WTC11 (cell line): ENCODE measurements around the gene MAGEB10. TPM values are rescaled to one million over a fixed set of nuclear protein-coding genes. Genes with fewer than 3 reads are reported as not detected.

Source experiments
- ATAC-seq: fragments of 200-7000 bp; cut with Tn5 transposase; 2 replicates; pipeline ENCODE4 v1.10.0; 2021; ENCODE audit warnings: mild to moderate bottlenecking, moderate library complexity
- CTCF ChIA-PET: fragments of 300-600 bp; sonication (Branson Sonifier 250); formaldehyde crosslinking; loops from one replicate; lab custom pipeline; 2021; ENCODE audit warnings: antibody characterized with exemption; lab: Charles Lee
- POLR2A ChIA-PET: fragments of 350-600 bp; sonication (Branson Sonifier 250); formaldehyde crosslinking; loops from one replicate; lab custom pipeline; 2021; ENCODE audit warnings: antibody characterized with exemption; lab: Charles Lee
- DNase-seq: peaks from one replicate; pipeline ENCODE4 v3.0.0; 2021; ENCODE audit warnings: low spot score
- H3K27ac Mint-ChIP-seq: 2 replicates; pipeline ENCODE4 v1.8.0; 2021; ENCODE audit warnings: mixed read lengths
- H3K27me3 Mint-ChIP-seq: 2 replicates; pipeline ENCODE4 v1.8.0; 2021; ENCODE audit warnings: low read depth, mild to moderate bottlenecking, moderate library complexity, mixed read lengths
- H3K36me3 Mint-ChIP-seq: 2 replicates; pipeline ENCODE4 v1.8.0; 2021; ENCODE audit warnings: mixed read lengths
- H3K4me1 Mint-ChIP-seq: 2 replicates; pipeline ENCODE4 v1.8.0; 2022; ENCODE audit warnings: mixed read lengths
- H3K4me3 Mint-ChIP-seq: 2 replicates; pipeline ENCODE4 v1.8.0; 2021; ENCODE audit warnings: mild to moderate bottlenecking, moderate library complexity, mixed read lengths
- H3K9me3 Mint-ChIP-seq: 2 replicates; pipeline ENCODE4 v1.8.0; 2021; ENCODE audit warnings: mixed read lengths
- GABPB1 ChIP-seq: sonication (generic); formaldehyde crosslinking; IDR thresholded peaks from 2 replicates; pipeline ENCODE4 v1.8.1; 2023; ENCODE audit warnings: mild to moderate bottlenecking, missing genetic modification reagents
- JAZF1 ChIP-seq: fragments of 250-450 bp; sonication (Bioruptor Pico); IDR thresholded peaks from 2 replicates; pipeline ENCODE4 v1.9.0; 2021; ENCODE audit warnings: moderate library complexity, mild to moderate bottlenecking, inconsistent platforms
- NFATC4 ChIP-seq: fragments of 250-450 bp; sonication (Bioruptor Pico); IDR thresholded peaks from 2 replicates; pipeline ENCODE4 v1.9.0; 2021; ENCODE audit warnings: mild to moderate bottlenecking
- PRDM15 ChIP-seq: sonication (generic); formaldehyde crosslinking; IDR thresholded peaks from 2 replicates; pipeline ENCODE4 v1.8.0; 2022; ENCODE audit warnings: missing genetic modification reagents
- PRRX2 ChIP-seq: fragments of 250-450 bp; sonication (Bioruptor Pico); IDR thresholded peaks from 2 replicates; pipeline ENCODE4 v1.8.0; 2021; ENCODE audit warnings: mild to moderate bottlenecking
- SMAD4 ChIP-seq: sonication (generic); formaldehyde crosslinking; IDR thresholded peaks from 2 replicates; pipeline ENCODE4 v1.8.0; 2022; ENCODE audit warnings: mild to moderate bottlenecking, missing genetic modification reagents
- SOX15 ChIP-seq: fragments of 250-450 bp; sonication (Bioruptor Pico); IDR thresholded peaks from 2 replicates; pipeline ENCODE4 v1.9.0; 2021; ENCODE audit warnings: mild to moderate bottlenecking
- TEAD1 ChIP-seq: sonication (generic); formaldehyde crosslinking; IDR thresholded peaks from 2 replicates; pipeline ENCODE4 v1.8.0; 2022; ENCODE audit warnings: mild to moderate bottlenecking, missing genetic modification reagents
- ZNF671 ChIP-seq: fragments of 250-450 bp; sonication (Bioruptor Pico); IDR thresholded peaks from 2 replicates; pipeline ENCODE4 v1.8.0; 2021; ENCODE audit warnings: mild to moderate bottlenecking
- total RNA-seq: library from RNA; stranded (reverse); gene quantifications from 3 replicates; pipeline ENCODE4 v1.2.3, GENCODE V29; 2021
- TF ChIP-seq, protein P1 (sequence below): sonication (generic); formaldehyde crosslinking; IDR thresholded peaks from 2 replicates; pipeline ENCODE4 v1.8.1; 2023; ENCODE audit warnings: mild to moderate bottlenecking, missing genetic modification reagents
- TF ChIP-seq, protein P2 (sequence below): sonication (generic); formaldehyde crosslinking; IDR thresholded peaks from 2 replicates; pipeline ENCODE4 v1.8.1; 2023; ENCODE audit warnings: mild to moderate bottlenecking, moderate library complexity, missing genetic modification reagents
- TF ChIP-seq, protein P3 (sequence below): sonication (generic); formaldehyde crosslinking; conservative IDR thresholded peaks from 2 replicates; pipeline ENCODE4 v1.8.1; 2023; ENCODE audit warnings: mild to moderate bottlenecking, low read depth, missing genetic modification reagents, moderate library complexity
- TF ChIP-seq, protein P4 (sequence below): sonication (generic); formaldehyde crosslinking; IDR thresholded peaks from 2 replicates; pipeline ENCODE4 v1.8.1; 2022; ENCODE audit warnings: low read depth, mild to moderate bottlenecking, moderate library complexity, missing genetic modification reagents, borderline replicate concordance
- TF ChIP-seq, protein P5 (sequence below): sonication (generic); formaldehyde crosslinking; IDR thresholded peaks from 2 replicates; pipeline ENCODE4 v1.8.0; 2022; ENCODE audit warnings: mild to moderate bottlenecking, missing genetic modification reagents

The MAGEB10 gene
- total RNA-seq, 1 experiment from 2014 or later, result not detected

DNA sequence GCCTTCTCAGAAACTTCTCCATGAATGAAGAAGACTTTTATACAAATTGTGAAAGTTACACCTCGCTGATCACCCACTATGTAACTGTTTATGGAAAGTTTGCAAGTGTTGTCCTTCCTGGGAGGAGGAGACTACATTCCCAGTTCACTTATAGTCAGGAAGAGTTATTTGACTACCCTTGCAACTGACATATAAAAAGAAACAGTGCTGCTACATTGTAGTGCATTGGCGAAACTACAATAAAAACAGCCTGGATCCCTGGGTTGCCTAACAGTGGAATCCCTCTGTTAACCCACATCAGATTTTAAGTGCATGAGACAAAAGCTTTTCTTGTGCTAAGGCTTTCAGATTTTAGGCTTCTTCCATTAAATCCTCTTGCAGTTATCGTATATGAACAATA is 30.4 kb downstream of the MAGEB10 start:
- DNase-seq, result no peak
- H3K9me3 Mint-ChIP-seq, result no peaks in the 10 kb centered on the region

More for the DNA sequence above, 30.4 kb downstream of the MAGEB10 start:
- no peak for TF ChIP-seq GABPB1 (CRISPR knock-in tag)
- TF ChIP-seq, protein P1, sequence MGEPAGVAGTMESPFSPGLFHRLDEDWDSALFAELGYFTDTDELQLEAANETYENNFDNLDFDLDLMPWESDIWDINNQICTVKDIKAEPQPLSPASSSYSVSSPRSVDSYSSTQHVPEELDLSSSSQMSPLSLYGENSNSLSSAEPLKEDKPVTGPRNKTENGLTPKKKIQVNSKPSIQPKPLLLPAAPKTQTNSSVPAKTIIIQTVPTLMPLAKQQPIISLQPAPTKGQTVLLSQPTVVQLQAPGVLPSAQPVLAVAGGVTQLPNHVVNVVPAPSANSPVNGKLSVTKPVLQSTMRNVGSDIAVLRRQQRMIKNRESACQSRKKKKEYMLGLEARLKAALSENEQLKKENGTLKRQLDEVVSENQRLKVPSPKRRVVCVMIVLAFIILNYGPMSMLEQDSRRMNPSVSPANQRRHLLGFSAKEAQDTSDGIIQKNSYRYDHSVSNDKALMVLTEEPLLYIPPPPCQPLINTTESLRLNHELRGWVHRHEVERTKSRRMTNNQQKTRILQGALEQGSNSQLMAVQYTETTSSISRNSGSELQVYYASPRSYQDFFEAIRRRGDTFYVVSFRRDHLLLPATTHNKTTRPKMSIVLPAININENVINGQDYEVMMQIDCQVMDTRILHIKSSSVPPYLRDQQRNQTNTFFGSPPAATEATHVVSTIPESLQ (CRISPR knock-in tag), result no peak
- no peak for TF ChIP-seq JAZF1 (CRISPR knock-in tag)
- TF ChIP-seq TEAD1 (CRISPR knock-in tag), result no peak
- TF ChIP-seq, protein P2, sequence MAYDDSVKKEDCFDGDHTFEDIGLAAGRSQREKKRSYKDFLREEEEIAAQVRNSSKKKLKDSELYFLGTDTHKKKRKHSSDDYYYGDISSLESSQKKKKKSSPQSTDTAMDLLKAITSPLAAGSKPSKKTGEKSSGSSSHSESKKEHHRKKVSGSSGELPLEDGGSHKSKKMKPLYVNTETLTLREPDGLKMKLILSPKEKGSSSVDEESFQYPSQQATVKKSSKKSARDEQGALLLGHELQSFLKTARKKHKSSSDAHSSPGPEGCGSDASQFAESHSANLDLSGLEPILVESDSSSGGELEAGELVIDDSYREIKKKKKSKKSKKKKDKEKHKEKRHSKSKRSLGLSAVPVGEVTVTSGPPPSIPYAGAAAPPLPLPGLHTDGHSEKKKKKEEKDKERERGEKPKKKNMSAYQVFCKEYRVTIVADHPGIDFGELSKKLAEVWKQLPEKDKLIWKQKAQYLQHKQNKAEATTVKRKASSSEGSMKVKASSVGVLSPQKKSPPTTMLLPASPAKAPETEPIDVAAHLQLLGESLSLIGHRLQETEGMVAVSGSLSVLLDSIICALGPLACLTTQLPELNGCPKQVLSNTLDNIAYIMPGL (CRISPR knock-in tag), result no peak
- no peak for TF ChIP-seq SOX15
- TF ChIP-seq SMAD4, result no peak
- TF ChIP-seq, protein P3, sequence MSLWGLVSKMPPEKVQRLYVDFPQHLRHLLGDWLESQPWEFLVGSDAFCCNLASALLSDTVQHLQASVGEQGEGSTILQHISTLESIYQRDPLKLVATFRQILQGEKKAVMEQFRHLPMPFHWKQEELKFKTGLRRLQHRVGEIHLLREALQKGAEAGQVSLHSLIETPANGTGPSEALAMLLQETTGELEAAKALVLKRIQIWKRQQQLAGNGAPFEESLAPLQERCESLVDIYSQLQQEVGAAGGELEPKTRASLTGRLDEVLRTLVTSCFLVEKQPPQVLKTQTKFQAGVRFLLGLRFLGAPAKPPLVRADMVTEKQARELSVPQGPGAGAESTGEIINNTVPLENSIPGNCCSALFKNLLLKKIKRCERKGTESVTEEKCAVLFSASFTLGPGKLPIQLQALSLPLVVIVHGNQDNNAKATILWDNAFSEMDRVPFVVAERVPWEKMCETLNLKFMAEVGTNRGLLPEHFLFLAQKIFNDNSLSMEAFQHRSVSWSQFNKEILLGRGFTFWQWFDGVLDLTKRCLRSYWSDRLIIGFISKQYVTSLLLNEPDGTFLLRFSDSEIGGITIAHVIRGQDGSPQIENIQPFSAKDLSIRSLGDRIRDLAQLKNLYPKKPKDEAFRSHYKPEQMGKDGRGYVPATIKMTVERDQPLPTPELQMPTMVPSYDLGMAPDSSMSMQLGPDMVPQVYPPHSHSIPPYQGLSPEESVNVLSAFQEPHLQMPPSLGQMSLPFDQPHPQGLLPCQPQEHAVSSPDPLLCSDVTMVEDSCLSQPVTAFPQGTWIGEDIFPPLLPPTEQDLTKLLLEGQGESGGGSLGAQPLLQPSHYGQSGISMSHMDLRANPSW, result no peak
- TF ChIP-seq NFATC4, result no peak
- TF ChIP-seq, protein P4, sequence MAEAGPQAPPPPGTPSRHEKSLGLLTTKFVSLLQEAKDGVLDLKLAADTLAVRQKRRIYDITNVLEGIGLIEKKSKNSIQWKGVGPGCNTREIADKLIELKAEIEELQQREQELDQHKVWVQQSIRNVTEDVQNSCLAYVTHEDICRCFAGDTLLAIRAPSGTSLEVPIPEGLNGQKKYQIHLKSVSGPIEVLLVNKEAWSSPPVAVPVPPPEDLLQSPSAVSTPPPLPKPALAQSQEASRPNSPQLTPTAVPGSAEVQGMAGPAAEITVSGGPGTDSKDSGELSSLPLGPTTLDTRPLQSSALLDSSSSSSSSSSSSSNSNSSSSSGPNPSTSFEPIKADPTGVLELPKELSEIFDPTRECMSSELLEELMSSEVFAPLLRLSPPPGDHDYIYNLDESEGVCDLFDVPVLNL (CRISPR knock-in tag), result no peak
- no peak for TF ChIP-seq PRRX2 (CRISPR knock-in tag)
- TF ChIP-seq ZNF671 (CRISPR knock-in tag), result no peak
- TF ChIP-seq PRDM15, result no peak
- TF ChIP-seq, protein P5, sequence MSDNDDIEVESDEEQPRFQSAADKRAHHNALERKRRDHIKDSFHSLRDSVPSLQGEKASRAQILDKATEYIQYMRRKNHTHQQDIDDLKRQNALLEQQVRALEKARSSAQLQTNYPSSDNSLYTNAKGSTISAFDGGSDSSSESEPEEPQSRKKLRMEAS (CRISPR knock-in tag), result no peak
- Mint-ChIP-seq H3K27me3 (no peaks in the 10 kb centered on the region), H3K4me1 (peaks cover 3% of the 10 kb centered on the region; the same call in 1 of the 2 replicates), H3K27ac (no peak overlapping the region), H3K4me3 (no peak overlapping the region), H3K36me3 (no peaks in the 10 kb centered on the region)
- CTCF ChIA-PET, result no interaction called here
- no peak for ATAC-seq
- POLR2A ChIA-PET, result no interaction called here
